ENCODE results near the gene SCAP.

Gene SCAP

DNA sequence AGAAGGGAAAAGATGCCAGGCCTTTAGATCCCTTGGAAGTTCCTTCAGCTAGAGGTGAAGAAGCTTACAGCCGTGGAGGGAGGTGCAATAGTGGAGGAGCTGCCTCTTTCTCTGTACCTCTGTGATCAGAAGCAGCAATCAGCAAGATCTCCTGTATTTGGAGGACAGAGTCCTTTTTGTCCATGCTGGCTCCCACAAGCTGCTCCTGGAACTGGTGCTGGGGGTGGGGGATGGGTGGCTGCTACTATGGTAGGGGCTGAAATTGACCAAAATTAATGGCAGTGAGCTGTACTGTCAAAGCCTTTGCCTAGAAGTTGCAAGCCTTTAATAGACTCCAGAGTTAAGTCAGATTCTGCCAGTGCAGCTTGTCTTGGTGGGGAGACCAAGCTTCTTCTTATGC is 76.7 kb downstream of the SCAP start:
- Mint-ChIP-seq H3K9me3 (no peaks in the 10 kb centered on the region), H3K4me1 (peaks cover 12% of the 10 kb centered on the region), H3K27me3 (ENCODE audit: low read depth) (no peaks in the 10 kb centered on the region), H3K36me3 (ENCODE audit: low read depth) (peaks cover 13% of the 10 kb centered on the region), H3K4me3 (no peak overlapping the region), H3K27ac (no peak overlapping the region)
- TF ChIP-seq, protein P1, sequence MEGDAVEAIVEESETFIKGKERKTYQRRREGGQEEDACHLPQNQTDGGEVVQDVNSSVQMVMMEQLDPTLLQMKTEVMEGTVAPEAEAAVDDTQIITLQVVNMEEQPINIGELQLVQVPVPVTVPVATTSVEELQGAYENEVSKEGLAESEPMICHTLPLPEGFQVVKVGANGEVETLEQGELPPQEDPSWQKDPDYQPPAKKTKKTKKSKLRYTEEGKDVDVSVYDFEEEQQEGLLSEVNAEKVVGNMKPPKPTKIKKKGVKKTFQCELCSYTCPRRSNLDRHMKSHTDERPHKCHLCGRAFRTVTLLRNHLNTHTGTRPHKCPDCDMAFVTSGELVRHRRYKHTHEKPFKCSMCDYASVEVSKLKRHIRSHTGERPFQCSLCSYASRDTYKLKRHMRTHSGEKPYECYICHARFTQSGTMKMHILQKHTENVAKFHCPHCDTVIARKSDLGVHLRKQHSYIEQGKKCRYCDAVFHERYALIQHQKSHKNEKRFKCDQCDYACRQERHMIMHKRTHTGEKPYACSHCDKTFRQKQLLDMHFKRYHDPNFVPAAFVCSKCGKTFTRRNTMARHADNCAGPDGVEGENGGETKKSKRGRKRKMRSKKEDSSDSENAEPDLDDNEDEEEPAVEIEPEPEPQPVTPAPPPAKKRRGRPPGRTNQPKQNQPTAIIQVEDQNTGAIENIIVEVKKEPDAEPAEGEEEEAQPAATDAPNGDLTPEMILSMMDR (IDR thresholded peaks at IDR 0.05; ENCODE audit: unreplicated experiment in 3 of 3), result no peak

DNA sequence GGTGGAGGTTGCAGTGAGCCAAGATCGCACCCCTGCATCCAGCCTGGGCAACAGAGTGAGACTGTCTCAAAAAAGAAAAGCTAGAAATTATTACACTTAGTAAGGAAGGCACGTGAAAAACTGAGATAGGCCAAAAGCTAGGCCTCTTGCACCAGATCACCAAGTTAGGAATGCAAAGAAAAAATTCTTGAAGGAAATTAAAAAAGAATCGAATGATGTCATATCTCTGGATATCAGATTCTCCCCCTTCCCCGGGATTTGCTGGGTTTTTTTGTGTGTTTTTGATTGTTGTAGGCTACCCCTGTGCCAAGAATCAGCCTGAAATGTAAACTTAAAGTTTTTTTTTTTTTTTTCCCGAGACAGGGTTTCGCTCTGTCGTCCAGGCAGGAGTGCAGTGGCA is 77.5 kb downstream of the SCAP start:
- no peak overlapping the region for H3K27ac Mint-ChIP-seq
- TF ChIP-seq, protein P1 (IDR thresholded peaks at IDR 0.05; ENCODE audit: unreplicated experiment in 3 of 3), result no peak
- peaks cover 13% of the 10 kb centered on the region for H3K36me3 Mint-ChIP-seq (ENCODE audit: low read depth)
- no peaks in the 10 kb centered on the region for H3K9me3 Mint-ChIP-seq
- H3K4me1 Mint-ChIP-seq, result peaks cover 15% of the 10 kb centered on the region
- H3K4me3 Mint-ChIP-seq, result no peak overlapping the region
- no peaks in the 10 kb centered on the region for H3K27me3 Mint-ChIP-seq (ENCODE audit: low read depth)

DNA sequence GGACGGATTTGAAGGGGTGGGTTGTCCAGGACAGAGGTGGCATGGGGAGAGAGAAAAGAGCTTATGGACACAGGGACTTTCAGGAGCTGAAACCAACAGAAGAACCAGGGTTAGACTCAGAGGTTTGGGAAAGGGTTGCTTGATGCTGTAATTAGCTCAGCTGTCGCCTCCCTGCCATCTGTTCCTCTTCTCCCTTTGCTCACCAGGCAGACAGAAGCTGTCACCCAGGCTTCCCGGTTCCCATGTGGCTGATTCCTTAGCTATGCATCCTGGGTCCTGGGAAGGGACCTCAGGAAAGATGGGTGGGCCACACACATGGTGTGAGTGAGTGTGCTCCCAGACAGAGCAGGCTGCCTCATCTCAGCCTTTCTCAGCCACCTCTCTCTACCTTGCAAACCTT is 80.9 kb downstream of the SCAP start:
- H3K27ac Mint-ChIP-seq, result peak overlapping the region; percentile 68 to 91 (median 74)
- H3K27me3 Mint-ChIP-seq (ENCODE audit: low read depth), result no peaks in the 10 kb centered on the region
- peaks cover 13% of the 10 kb centered on the region for H3K36me3 Mint-ChIP-seq (ENCODE audit: low read depth)
- H3K4me3 Mint-ChIP-seq, result no peak overlapping the region
- H3K9me3 Mint-ChIP-seq, result no peaks in the 10 kb centered on the region
- H3K4me1 Mint-ChIP-seq, result peaks cover 15% of the 10 kb centered on the region
- TF ChIP-seq, protein P1 (IDR thresholded peaks at IDR 0.05; ENCODE audit: unreplicated experiment in 3 of 3), result no peak

DNA sequence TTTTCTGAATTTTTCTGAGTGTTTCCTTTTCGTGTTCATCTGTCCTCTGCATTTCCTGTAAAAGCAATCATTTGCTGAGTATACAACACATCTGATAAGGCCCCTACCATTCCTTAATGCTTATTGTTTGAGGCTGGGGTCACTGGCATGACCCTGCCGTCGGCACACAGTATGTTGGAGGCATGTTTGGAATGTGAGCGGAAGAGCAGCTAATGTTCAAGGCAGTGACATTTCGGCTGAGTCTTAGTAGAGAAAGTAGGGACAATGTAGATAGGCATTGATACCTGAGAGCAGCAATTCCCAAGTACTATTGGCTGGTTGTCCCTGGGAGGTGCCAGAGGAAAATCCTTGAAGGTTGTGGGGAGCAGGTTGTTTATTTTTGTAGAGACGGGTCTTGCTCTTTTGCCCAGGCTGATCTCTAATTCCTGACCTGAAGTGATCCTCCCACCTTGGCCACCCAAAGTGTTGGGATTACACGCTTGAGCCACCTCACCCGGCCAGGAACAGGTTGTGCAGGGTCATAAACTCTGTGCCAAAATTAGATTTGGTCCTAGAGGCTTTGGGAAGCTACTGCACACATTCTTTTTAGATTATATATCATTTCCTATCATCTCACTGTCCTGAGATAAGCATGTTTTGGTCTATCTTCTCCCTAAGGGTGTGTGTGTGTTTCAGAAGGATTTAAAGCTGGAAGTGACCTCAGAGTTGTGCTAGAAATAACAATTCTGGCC is 81.4 kb downstream of the SCAP start:
- H3K4me1 Mint-ChIP-seq, result peaks cover 15% of the 10 kb centered on the region
- H3K27ac Mint-ChIP-seq, result peak overlapping the region; percentile 68 to 91 (median 74)
- peaks cover 13% of the 10 kb centered on the region for H3K36me3 Mint-ChIP-seq (ENCODE audit: low read depth)
- H3K27me3 Mint-ChIP-seq (ENCODE audit: low read depth), result no peaks in the 10 kb centered on the region
- no peaks in the 10 kb centered on the region for H3K9me3 Mint-ChIP-seq
- peak overlapping the region; percentile 9 to 21 (median 18) for H3K4me3 Mint-ChIP-seq
- TF ChIP-seq, protein P1 (IDR thresholded peaks at IDR 0.05; ENCODE audit: unreplicated experiment in 3 of 3), result no peak

DNA sequence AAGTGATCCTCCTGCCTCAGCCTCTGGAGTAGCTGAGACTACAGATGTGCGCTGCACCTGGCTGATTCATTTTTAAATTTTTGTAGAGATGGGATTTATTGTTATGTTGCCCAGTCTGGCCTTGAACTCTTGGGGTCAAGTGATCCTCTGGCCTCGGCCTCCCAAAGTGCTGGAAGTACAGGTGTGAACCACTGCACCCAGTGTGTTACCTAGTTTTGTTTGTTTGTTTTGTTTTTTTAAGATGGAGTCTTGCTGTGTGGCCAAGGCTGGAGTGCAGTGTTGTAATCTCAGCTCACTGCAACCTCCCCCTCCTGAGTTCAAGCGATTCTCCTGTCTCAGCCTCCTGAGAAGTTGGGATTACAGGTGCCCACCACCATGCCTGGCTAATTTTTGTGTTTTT is 82.8 kb downstream of the SCAP start:
- Mint-ChIP-seq H3K27me3 (ENCODE audit: low read depth) (no peaks in the 10 kb centered on the region), H3K4me3 (no peak overlapping the region), H3K4me1 (peaks cover 15% of the 10 kb centered on the region), H3K27ac (no peak overlapping the region), H3K36me3 (ENCODE audit: low read depth) (peaks cover 18% of the 10 kb centered on the region), H3K9me3 (no peaks in the 10 kb centered on the region)
- TF ChIP-seq, protein P1 (IDR thresholded peaks at IDR 0.05; ENCODE audit: unreplicated experiment in 3 of 3), result no peak

DNA sequence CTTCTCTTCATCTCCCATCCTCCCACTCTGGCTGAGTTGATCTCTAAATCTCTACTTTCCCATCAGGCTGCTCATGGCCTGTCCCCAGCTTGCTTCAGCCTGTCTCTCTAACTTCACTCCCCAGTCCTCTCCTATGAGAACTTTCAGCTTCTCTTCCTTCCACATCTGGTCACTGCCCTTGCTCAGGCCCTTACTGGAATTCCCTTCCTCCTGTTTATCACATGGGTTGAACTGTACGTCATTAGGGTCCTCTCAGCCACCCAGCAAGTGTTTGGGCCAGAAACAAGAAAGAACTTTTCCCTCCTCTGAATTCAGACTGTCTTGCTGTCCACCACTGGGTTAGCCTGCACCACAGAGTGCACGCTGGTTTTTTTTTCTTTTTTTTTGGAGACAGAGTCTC is 89.9 kb downstream of the SCAP start:
- Mint-ChIP-seq H3K9me3 (no peaks in the 10 kb centered on the region), H3K4me3 (peak overlapping the region in 2 of 3 experiments; percentile 51 to 59), H3K36me3 (ENCODE audit: low read depth) (peaks cover 26% of the 10 kb centered on the region), H3K4me1 (peaks cover 22% of the 10 kb centered on the region), H3K27me3 (ENCODE audit: low read depth) (no peaks in the 10 kb centered on the region), H3K27ac (peak overlapping the region in 1 of 3 experiments; percentile 19)
- TF ChIP-seq, protein P1 (IDR thresholded peaks at IDR 0.05; ENCODE audit: unreplicated experiment in 3 of 3), result no peak
